ENCODE measurements around the gene KANK3.

Gene KANK3

GRCh38 chr19:8337728-8338127, 5.3 kb downstream of the KANK3 start:
- no peak for DNase-seq (ENCODE audit: low read depth in 2 of 2)

- no peak for DNase-seq (ENCODE audit: low read depth in 2 of 2)
These were observed 6.4 kb downstream of the KANK3 start for GRCh38 chr19:8336660-8337059.

GRCh38 chr19:8336072-8336569, 6.9 kb downstream of the KANK3 start:
- no peak for DNase-seq (ENCODE audit: low read depth in 2 of 2)

GRCh38 chr19:8335343-8336071, 7.6 kb downstream of the KANK3 start:
- DNase-seq (ENCODE audit: low read depth in 2 of 2), result no peak

GRCh38 chr19:8334458-8335342, 8.4 kb downstream of the KANK3 start:
- DNase-seq (ENCODE audit: low read depth in 2 of 2), result no peak

- no peak for DNase-seq (ENCODE audit: low read depth in 2 of 2)
These were observed 9.2 kb downstream of the KANK3 start for GRCh38 chr19:8333767-8334457.

GRCh38 chr19:8332976-8333766, 9.9 kb downstream of the KANK3 start:
- no peak for DNase-seq (ENCODE audit: low read depth in 2 of 2)

GRCh38 chr19:8331263-8331845, 11.7 kb downstream of the KANK3 start:
- no peak for DNase-seq (ENCODE audit: low read depth in 2 of 2)

- no peak for DNase-seq (ENCODE audit: low read depth in 2 of 2)
These were observed 13.1 kb downstream of the KANK3 start for GRCh38 chr19:8329996-8330395.

- DNase-seq (ENCODE audit: low read depth in 2 of 2), result no peak
These were observed 17.6 kb downstream of the KANK3 start for GRCh38 chr19:8325454-8325853.

GRCh38 chr19:8324186-8325050, 18.6 kb downstream of the KANK3 start:
- DNase-seq (ENCODE audit: low read depth in 2 of 2), result no peak

GRCh38 chr19:8323781-8324185, 19.3 kb downstream of the KANK3 start:
- no peak for DNase-seq (ENCODE audit: low read depth in 2 of 2)

GRCh38 chr19:8322638-8322997, 20.4 kb downstream of the KANK3 start:
- no peak for DNase-seq (ENCODE audit: low read depth in 2 of 2)

GRCh38 chr19:8321986-8322637, 20.9 kb downstream of the KANK3 start:
- DNase-seq (ENCODE audit: low read depth in 2 of 2), result no peak

- peak; percentile 94 to 95 for DNase-seq (ENCODE audit: low read depth in 2 of 2)
These were observed 21.7 kb downstream of the KANK3 start, which contains the start of the genes NDUFA7 and RPS28 for GRCh38 chr19:8321067-8321985. Gene NDUFA7, minus strand, starts transcription at chr19:8321375. Its CDS starts 17 bp downstream, at chr19:8321358. Gene RPS28, plus strand, starts transcription at chr19:8321496. Its CDS starts 35 bp downstream, at chr19:8321531.

- no peak for DNase-seq (ENCODE audit: low read depth in 2 of 2)
These were observed 22.4 kb downstream of the KANK3 start for GRCh38 chr19:8320564-8321066.

GRCh38 chr19:8319807-8320520, 23.1 kb downstream of the KANK3 start:
- no peak for DNase-seq (ENCODE audit: low read depth in 2 of 2)
